NCI-H226 (cell line): ENCODE data around the gene OPRM1.

Source experiments
- DNase-seq: peaks from one replicate; pipeline ENCODE4 v3.0.0-alpha.2; 2015

Gene OPRM1

GRCh38 chr6:154086510-154086909 is 47.5 kb downstream of the OPRM1 start:
- DNase-seq, result no peak

- no peak for DNase-seq
Measured at GRCh38 chr6:154092326-154092962, 53.4 kb downstream of the OPRM1 start.

DNA sequence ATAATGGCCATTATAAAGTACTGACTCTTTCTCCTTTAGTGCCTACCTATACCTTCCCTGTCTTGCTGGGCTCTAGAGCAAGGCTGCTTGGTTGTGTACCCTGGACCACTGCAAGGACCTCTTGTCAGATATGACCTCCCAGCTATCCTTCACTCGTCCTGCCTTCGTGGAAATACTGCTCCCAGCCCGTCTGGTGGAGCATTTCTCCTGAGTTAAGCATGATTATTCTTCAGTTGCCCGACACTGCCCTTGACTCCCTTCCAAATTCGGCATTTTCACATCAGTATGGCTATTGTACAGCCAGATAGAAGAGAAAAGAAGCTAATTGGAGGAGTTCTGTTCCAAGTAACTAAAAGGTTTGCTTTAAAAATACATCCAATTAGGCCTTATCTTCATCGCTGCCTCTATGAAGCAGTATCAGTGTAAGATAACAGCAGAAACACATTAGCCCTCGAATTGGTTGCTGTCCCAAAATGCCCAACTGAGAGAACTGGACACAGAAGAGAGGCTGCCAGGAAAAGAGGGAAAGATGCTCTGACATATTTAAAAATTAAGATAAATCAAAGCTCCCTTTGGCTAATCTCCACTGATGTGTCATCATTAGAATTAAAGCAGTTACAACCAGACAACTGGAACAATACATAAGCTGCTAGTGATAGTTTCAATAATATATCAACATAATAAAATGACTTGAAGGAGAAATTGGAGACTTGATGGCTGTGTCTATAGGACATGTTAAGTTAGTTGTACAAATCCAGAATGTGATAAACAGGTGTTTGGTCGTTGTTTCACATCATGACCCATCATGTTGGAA is 54.4 kb downstream of the OPRM1 start:
- DNase-seq, result no peak

DNA sequence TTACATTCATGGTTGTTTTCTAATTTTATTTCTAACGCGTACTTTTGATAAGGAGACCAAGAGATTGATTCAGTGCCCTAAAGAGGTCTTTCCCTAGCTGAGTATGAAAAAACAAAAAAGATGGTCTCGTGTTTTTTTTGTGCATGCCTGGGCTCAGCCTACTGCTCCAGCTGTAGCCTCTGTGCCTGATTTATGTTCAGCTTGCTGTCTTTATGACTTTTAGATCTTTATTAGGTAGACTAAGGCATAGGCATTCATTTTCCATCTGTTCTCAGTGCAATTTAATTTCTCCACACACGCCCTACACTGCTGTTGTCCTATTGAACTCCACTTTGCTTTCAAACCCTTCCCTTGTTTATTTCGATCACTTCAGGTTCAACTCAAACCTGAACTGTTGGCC is 56.5 kb downstream of the OPRM1 start:
- DNase-seq, result no peak

DNA sequence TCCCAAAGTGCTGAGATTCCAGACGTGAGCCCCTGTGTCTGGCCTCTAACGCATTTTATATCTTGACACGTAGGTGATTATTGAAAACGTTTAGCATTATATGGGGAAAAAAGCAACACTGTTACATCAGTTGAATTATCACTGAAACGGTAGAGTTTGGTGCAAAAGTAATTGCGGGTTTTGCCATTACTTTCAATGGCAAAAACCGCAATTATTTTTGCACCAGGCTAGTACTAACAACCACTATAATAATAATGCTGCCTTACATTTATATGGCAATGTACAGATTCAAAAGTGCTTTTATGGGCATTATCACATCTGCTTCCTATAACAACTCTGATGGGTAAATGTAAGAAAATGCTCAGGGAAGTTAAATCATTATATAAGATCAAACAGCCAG is 57.3 kb downstream of the OPRM1 start:
- no peak for DNase-seq

- DNase-seq, result no peak
Measured at GRCh38 chr6:154096834-154097233, 57.8 kb downstream of the OPRM1 start.

- DNase-seq, result no peak
Measured at GRCh38 chr6:154099211-154099610, 60.2 kb downstream of the OPRM1 start.

DNA sequence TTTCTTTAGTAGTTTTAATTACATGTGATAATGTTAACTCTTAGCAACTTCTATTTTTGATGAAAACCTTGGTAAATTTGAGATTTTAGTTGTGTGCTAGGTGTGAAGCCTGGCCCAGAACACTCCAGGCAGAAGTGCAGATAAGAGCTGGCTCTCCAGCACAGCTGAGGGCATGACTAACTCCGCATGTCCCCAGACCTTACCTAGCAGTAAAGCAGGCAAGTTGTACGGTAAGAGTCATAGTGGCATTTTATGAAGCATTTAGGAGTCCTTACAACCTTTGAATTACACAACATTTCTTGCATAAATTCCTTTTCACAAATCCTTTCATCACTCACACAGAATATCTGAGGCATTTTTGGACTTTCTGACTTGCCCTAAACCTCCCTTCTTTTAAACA is 67.2 kb downstream of the OPRM1 start:
- DNase-seq, result no peak

GRCh38 chr6:154111025-154111424 is 72.0 kb downstream of the OPRM1 start:
- no peak for DNase-seq

GRCh38 chr6:154112181-154112809 is 73.3 kb downstream of the OPRM1 start:
- peak; percentile 14 for DNase-seq

GRCh38 chr6:154113392-154113791 is 74.4 kb downstream of the OPRM1 start:
- DNase-seq, result no peak

GRCh38 chr6:154117485-154117884 is 78.4 kb downstream of the OPRM1 start:
- no peak for DNase-seq

DNA sequence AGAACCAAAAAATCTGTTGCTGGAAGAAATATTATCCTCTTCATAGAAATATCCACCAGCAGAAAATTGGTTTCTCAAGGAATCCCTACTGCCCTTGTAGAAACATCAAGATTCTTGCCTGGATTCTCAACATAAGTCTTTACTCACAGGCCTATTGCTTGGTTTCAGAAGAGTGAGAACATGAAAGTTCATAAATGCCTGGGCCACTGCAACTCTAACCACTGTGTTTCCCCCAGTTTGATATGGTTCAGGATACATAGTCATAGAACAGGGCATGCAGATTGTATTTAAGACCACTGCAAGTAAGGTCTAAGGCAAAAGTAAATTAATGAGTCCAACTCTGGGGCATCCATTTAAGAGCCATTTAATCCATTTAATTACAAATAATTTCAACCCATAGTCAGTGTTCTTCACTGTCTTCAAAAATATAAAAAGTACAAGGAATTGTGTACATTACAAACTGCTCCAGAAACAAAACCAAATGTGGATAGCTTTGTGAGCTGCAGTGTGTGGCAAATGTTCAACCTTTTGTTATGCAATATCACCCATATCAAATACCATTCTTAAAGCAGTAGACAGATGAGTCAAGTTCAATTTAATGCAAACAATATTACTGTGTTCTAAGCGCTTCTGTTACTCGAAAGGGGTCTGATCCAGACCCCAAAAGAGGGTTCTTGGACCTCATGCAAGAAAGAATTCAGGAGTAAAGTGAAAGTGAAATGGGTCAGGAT is 83.3 kb downstream of the OPRM1 start:
- no peak for DNase-seq

DNA sequence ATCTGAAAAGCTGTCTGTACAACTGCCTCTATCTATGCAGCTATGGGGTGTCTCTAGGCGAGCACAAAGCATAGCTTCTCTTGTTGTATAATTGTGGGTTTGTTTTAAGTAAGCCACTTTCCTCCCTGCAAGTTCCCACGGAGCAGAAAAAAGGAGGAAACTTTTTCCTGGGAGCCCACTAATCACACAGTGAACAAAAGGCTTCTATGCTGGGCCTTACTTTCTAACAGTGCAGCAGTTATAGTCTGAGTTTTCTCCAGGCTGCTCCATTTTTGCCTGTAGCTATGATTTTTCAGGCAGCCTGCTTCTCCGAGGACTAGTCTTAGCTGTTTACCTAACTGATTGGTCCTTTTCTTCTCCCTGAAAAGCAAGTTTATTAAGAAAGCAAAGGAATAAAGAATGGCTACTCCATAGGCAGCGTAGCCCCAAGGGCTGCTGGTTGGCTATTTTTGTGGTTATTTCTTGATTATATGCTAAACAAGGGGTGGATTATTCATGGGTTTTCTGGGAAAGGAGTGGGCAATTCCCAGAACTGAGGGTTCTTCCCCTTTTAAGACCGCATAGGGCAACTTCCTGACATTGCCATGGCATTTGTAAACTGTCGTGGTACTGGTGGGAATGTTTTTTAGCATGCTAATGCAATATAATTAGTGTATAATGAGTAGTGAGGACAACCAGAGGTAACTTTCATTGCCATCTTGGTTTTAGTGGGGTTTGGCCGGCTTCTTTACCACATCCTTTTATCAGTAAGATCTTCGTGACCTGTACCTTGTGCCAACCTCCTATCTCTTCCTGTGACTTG is 84.3 kb downstream of the OPRM1 start:
- no peak for DNase-seq

DNA sequence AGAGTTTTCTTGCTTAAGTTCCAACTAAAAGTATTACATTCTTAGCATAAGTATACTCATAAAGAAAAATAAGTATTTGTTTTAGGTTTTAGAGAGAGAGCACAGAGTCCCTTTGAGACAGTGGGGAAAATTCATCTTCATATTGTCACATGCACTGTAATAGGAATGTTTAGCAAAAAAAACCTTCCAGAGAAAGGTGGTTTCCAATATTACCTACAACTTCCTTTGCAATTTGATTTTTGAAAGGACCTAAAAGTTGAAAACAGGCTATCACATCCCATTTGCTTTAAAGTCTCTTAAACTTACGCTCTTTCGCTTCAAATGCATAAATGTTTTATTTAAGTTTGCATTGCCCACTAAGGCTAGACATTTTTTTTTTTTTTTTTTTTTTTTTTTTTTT is 86.4 kb downstream of the OPRM1 start:
- no peak for DNase-seq

DNA sequence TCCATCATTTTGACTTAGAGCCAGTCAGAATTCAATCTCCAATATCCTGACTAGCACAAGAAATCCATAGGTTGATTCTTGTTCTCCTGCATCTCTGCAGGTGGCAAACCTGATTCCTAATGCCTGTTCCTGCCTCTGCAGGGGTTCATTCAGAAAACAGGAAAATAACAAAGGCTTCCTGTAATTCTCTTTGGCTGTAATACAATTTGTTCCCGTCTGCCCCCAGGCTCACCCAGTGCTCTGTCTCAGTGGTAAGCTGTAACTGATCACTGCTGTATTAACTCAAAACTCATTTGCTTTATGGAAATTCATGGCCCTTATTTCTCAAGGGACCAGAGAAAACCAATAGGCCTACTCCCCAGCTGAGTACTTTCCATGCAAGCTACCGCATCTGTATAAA is 88.6 kb downstream of the OPRM1 start:
- DNase-seq, result no peak

DNA sequence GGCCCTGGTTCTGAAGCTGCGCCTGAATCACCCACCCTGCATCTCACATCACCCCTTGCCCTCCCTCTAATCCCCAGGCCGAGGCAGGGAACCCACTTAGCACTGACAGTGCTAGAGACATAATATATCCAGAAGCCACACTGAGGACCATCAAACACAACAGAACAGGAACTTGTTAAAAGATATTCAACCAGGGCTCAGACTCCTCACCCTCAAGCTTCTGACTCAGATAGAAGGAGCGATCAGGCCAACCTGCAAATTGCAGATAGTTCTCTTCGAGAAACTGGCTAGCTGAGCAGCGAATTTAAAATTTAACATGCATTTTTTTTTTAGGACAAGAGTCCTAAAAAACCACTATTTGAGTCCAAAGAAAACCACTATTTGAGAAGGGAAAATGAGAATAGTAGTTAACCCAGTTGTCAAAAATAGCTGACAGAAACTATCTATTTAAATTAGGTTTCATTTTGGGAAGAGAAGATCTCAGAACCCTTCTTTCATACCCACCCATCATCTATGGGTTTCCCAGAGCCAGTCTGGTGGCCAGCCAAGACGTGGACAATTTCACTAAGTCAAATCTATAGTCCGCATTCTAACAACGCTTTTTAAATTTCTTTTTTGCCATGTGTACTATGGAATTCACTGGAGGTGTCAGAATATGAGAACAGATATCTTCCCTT is 95.6 kb downstream of the OPRM1 start:
- no peak for DNase-seq

DNA sequence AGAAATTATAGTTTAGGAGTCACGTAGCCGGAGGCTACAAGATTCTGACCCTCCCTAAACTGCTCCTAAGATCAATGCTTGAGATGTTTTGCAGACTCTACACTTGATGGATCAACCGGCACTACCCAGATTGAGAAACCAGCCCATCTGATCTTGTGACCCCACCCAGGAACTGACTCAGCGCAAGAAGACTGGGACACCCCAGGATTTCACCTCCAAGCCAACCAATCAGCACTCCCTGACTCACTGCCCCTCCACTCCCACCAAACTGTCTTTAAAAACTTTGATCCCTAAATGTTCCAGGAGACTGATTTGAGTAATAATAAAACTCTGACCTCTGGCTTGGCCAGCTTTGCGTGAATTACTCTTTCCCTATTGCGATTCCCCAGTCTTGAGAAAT is 99.8 kb downstream of the OPRM1 start:
- DNase-seq, result no peak

GRCh38 chr6:154139892-154140291 is 100.9 kb downstream of the OPRM1 start:
- DNase-seq, result no peak

DNA sequence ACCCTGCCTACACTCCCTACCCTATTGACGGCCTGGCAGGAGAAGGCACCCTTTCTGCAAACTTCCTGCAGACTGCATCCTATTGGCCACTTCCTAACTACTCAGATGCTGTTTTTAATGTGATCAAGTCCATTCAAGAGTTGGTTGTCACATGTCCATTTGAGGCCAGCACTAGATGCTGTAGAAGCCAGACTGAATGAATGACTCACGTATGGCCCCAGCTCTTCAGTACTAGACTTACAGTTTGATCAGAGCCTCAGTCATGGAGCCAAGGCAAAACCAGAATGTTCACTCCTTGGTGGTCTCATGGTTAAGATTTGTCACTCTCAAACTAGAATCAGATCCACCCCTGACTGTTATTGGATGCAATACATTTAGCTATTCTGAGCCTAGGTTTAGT is 101.7 kb downstream of the OPRM1 start:
- DNase-seq, result no peak

DNA sequence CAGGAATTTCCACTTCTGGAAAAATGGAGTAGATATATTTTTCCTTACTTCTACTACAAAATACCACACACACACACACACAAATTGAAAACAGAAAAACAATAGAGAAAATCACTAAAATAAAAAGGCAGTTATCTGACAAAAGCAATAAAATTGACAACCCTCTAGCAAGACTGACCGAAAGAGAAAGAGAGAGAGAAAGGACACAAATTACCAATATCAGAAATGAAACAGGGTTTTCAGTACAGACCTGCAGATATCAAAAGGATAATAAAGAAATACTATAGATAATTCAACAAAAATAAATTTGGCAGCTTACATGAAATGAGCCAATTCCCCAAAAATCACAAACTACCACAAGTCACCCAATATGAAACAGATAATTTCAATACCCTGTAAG is 104.7 kb downstream of the OPRM1 start:
- no peak for DNase-seq

DNA sequence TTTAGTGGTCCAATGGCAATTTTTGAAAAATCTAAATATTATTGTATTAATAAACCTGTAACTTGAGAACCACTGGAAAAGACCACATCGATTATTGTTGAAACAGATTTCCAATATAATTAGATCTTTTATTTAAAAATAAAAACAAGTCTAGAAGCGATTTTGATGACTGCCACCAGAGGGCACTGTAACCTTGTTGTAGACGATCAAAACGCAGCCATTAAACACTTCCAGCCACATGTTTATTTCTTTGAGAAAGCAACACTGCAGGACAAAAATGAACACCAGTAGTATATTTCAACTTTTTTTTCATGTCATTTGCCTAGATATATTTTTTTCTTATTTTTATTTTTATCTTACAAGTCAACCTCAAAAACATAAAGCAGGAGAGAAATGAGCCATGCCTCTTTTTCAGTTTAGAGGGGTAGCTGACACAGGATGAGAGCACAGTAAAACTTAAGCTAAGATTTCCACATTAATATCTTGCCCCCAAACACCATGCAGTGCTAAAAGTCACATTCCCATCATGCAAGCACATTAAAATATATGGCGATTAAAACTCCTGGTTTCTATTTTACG is 115.4 kb downstream of the OPRM1 start:
- DNase-seq, result no peak
